GM12878 (cell line): ENCODE results near the gene GNB5. TPM values are rescaled to one million over a fixed set of nuclear protein-coding genes. Genes with fewer than 3 reads are reported as not detected.

Source experiments
- ATAC-seq: fragments of 200-7000 bp; cut with Tn5 transposase; 3 replicates; pipeline ENCODE4 v1.9.1; 2020; ENCODE audit warnings: mild to moderate bottlenecking, moderate library complexity
- BruUV-seq: library from RNA; stranded (reverse); fragments of 400-500 nt; replicated peaks from 2 replicates; lab custom pipeline; 2021; lab: Mats Ljungman, UMichigan
- CTCF ChIA-PET: fragments of 300-600 bp; sonication (Branson Sonifier 250); formaldehyde crosslinking; extraction: SDS; loops from one replicate; lab custom pipeline; 2021; ENCODE audit warnings: inconsistent platforms; lab: Yijun Ruan, JAX
- POLR2A ChIA-PET: fragments of 350-600 bp; formaldehyde crosslinking; extraction: SDS; loops from one replicate; lab custom pipeline; 2021; ENCODE audit warnings: inconsistent platforms; lab: Charles Lee
- RAD21 ChIA-PET: fragments of 300-600 bp; sonication (Branson Sonifier 250); formaldehyde crosslinking; loops from one replicate; lab custom pipeline; 2023; ENCODE audit warnings: antibody characterized with exemption; ENCODE audit not compliant: unreplicated experiment; lab: Charles Lee
- SMC1A ChIA-PET: fragments of 300-600 bp; sonication (Branson Sonifier 250); formaldehyde crosslinking; loops from one replicate; lab custom pipeline; 2023; ENCODE audit not compliant: unreplicated experiment, uncharacterized antibody; lab: Charles Lee
- DNase-seq: peaks from one replicate; pipeline ENCODE4 v3.0.0-alpha.2; 2011; ENCODE audit warnings: low read depth, low spot score
- FAIRE-seq: peaks from 3 replicates; lab custom pipeline; 2011; peaks lifted over from hg19 to GRCh38; lab: Jason Lieb, UNC
- H2AFZ ChIP-seq: 2 replicates; pipeline ENCODE4 v1.6.0; 2011; ENCODE audit warnings: low read depth, low read length, control low read depth; ENCODE audit not compliant: control insufficient read depth
- H3K27ac ChIP-seq: 2 replicates; pipeline ENCODE4 v1.5.1; 2011; ENCODE audit warnings: control low read depth; ENCODE audit not compliant: control insufficient read depth, insufficient read depth
- H3K27me3 ChIP-seq, 2 experiments: replicated peaks in 1 of 2; 2 replicates each; pipeline versions ENCODE4 v1.6.0 to v1.6.1; 2011; ENCODE audit warnings: low read length in 1 of 2; ENCODE audit not compliant: control insufficient read depth in 2 of 2, insufficient read depth in 2 of 2
- H3K36me3 ChIP-seq, 2 experiments: 2 replicates each; pipeline ENCODE4 v1.5.1; 2011; ENCODE audit warnings: low read length in 1 of 2; ENCODE audit not compliant: control insufficient read depth in 2 of 2, insufficient read depth in 2 of 2
- H3K4me1 ChIP-seq: 2 replicates; pipeline ENCODE4 v1.6.1; 2011; ENCODE audit warnings: mild to moderate bottlenecking, low read length, moderate library complexity, mixed read lengths; ENCODE audit not compliant: control insufficient read depth, insufficient read depth
- H3K4me2 ChIP-seq: 2 replicates; pipeline ENCODE4 v1.6.0; 2011; ENCODE audit warnings: control low read depth; ENCODE audit not compliant: control insufficient read depth, insufficient read depth
- H3K4me3 ChIP-seq: fragments of 200-600 bp; sonication (generic); 2 replicates; pipeline ENCODE4 v1.5.1; 2016
- H3K79me2 ChIP-seq: 2 replicates; pipeline ENCODE4 v1.6.0; 2011; ENCODE audit warnings: low read length; ENCODE audit not compliant: control insufficient read depth, insufficient read depth
- H3K9ac ChIP-seq: 2 replicates; pipeline ENCODE4 v1.8.0; 2011; ENCODE audit warnings: low read length, control low read depth, mixed read lengths; ENCODE audit not compliant: control insufficient read depth, insufficient read depth
- H3K9me3 ChIP-seq: replicated peaks from 3 replicates; pipeline ENCODE4 v1.5.1; 2011; ENCODE audit warnings: mild to moderate bottlenecking, low read length; ENCODE audit not compliant: control insufficient read depth, insufficient read depth
- H4K20me1 ChIP-seq: 2 replicates; pipeline ENCODE4 v1.6.0; 2011; ENCODE audit not compliant: control insufficient read depth, insufficient read depth
- ASH2L ChIP-seq: fragments of 300-600, 200-600 bp; sonication (generic); IDR thresholded peaks from 2 replicates; pipeline ENCODE4 v1.6.1; 2017; ENCODE audit warnings: low read depth, mild to moderate bottlenecking, borderline replicate concordance
- CHD2 ChIP-seq: IDR thresholded peaks from 2 replicates; pipeline ENCODE4 v1.6.1; 2011; ENCODE audit warnings: low read depth, low read length, improper control_type of control experiment, borderline replicate concordance
- CREB1 ChIP-seq: IDR thresholded peaks from 2 replicates; pipeline ENCODE4 v1.6.1; 2012; ENCODE audit warnings: low read depth, mild to moderate bottlenecking, inconsistent platforms
- CREM ChIP-seq: IDR thresholded peaks from 2 replicates; pipeline ENCODE4 v1.6.1; 2014; ENCODE audit warnings: antibody characterized with exemption, low read depth
- CTCF ChIP-seq, 3 experiments: IDR thresholded peaks in 2 of 3; conservative IDR thresholded peaks in 1 of 3; 2 replicates each; pipeline ENCODE4 v1.5.1; 2011; ENCODE audit warnings: low read depth in 3 of 3, low read length in 3 of 3, mild to moderate bottlenecking in 3 of 3, control low read depth in 2 of 3, moderate library complexity in 2 of 3, inconsistent platforms in 1 of 3, mixed read lengths in 1 of 3; ENCODE audit not compliant: control insufficient read depth in 2 of 3, insufficient read depth in 1 of 3; ENCODE audit errors: extremely low read depth in 1 of 3
- EED ChIP-seq: sonication (generic); IDR thresholded peaks from 2 replicates; pipeline ENCODE4 v1.6.1; 2016; ENCODE audit warnings: antibody characterized with exemption, low read depth
- FOXM1 ChIP-seq: IDR thresholded peaks from 2 replicates; pipeline ENCODE4 v1.6.1; 2012; ENCODE audit warnings: low read depth, mild to moderate bottlenecking, inconsistent platforms, low read length, moderate library complexity
- HDGF ChIP-seq: fragments of 450-650 bp; IDR thresholded peaks from 2 replicates; pipeline ENCODE4 v1.6.1; 2016; ENCODE audit warnings: antibody characterized with exemption
- IKZF1 ChIP-seq: fragments of 450-650 bp; conservative IDR thresholded peaks from 2 replicates; pipeline ENCODE4 v1.6.1; 2017; ENCODE audit warnings: antibody characterized with exemption, mild to moderate bottlenecking
- IKZF2 ChIP-seq, 2 experiments: fragments of 450-650 bp; IDR thresholded peaks; 2 replicates each; pipeline ENCODE4 v1.6.1; 2017; ENCODE audit warnings: mild to moderate bottlenecking in 2 of 2, moderate library complexity in 2 of 2
- PAX8 ChIP-seq: fragments of 450-650 bp; IDR thresholded peaks from 2 replicates; pipeline ENCODE4 v1.6.1; 2017; ENCODE audit warnings: mild to moderate bottlenecking, moderate library complexity
- POLR2A ChIP-seq: IDR thresholded peaks from 2 replicates; pipeline ENCODE4 v1.6.1; 2011; ENCODE audit warnings: low read depth, mild to moderate bottlenecking, low read length
- RCOR1 ChIP-seq: conservative IDR thresholded peaks from 2 replicates; pipeline ENCODE4 v1.6.1; 2012; ENCODE audit warnings: low read depth, low read length, improper control_type of control experiment
- SMARCA5 ChIP-seq: fragments of 450-650 bp; IDR thresholded peaks from 2 replicates; pipeline ENCODE4 v1.6.1; 2017; ENCODE audit warnings: mild to moderate bottlenecking
- SPI1 ChIP-seq: IDR thresholded peaks from 2 replicates; pipeline ENCODE4 v1.6.1; 2011; ENCODE audit warnings: low read depth, mild to moderate bottlenecking, low read length, moderate library complexity, borderline replicate concordance; ENCODE audit not compliant: insufficient read depth
- WGBS: methylation state at CpG from one replicate; pipeline ENCODE4 v1.1.6; 2016; ENCODE audit warnings: low lambda C conversion rate; ENCODE audit not compliant: insufficient replicate concordance, insufficient coverage; ENCODE audit errors: missing lambda C conversion rate; 5-methylcytosine and 5-hydroxymethylcytosine counted together
- in situ Hi-C: fragments of 300-500 bp; cut with MboI; formaldehyde crosslinking; loops from 9 replicates; pipeline ENCODE4 v1.14.3; 2018; ENCODE audit warnings: mixed read lengths
- intact Hi-C: fragments of 100-400 bp; cut with micrococcal nuclease; formaldehyde crosslinking; loops from one replicate; pipeline ENCODE4 v1.14.2; 2022; ENCODE audit not compliant: unreplicated experiment
- polyA plus RNA-seq, 11 experiments: library from polyadenylated mRNA; depleted of rRNA in 4 of 11; unstranded in 6 of 11; stranded (reverse) in 5 of 11; fragments of >200 nt; fragmentation: Nextera tagmentation in 4 of 11; fragmentation: Illumina TruSeq in 1 of 11; extraction: Ambion mirVana in 4 of 11; extraction: Trizol in 1 of 11; gene quantifications; 1 replicate in 1 of 11; 2 replicates in 10 of 11; pipeline versions ENCODE4 v1.2.1 to v1.2.3, GENCODE V29; 2011 to 2016; ENCODE audit warnings: inconsistent platforms in 2 of 11, missing spikeins in 2 of 11, low read depth in 1 of 11
- total RNA-seq, 4 experiments: library from RNA; depleted of rRNA in 3 of 4; stranded (reverse); fragments of >200 nt in 3 of 4; fragmentation: Illumina TruSeq in 1 of 4; extraction: Trizol in 1 of 4; gene quantifications; 2 replicates each; pipeline versions ENCODE4 v1.2.1 to v1.2.3, GENCODE V29; 2013 to 2021
- TF ChIP-seq, protein P1 (sequence below): fragments of 450-650 bp; IDR thresholded peaks from 2 replicates; pipeline ENCODE4 v1.6.1; 2017; ENCODE audit warnings: mild to moderate bottlenecking, moderate library complexity

Gene GNB5
- total and polyA plus RNA-seq, 10 of the 15 experiments (the other 5 are each of a cell fraction or from before 2014, with no cell fraction given) = 2.4 to 25.9 (median 15.2) TPM

- Histone ChIP-seq H3K27me3 (no peaks in the 10 kb centered on the region), H3K4me3 (no peak overlapping the region), H3K36me3 (no peaks in the 10 kb centered on the region), H3K4me1 (peaks cover 15% of the 10 kb centered on the region), H3K9ac (peak overlapping the region; percentile 56), H4K20me1 (no peaks in the 10 kb centered on the region), H3K9me3 (no peaks in the 10 kb centered on the region), H3K4me2 (peak overlapping the region; percentile 69), H3K27ac (no peak overlapping the region), H3K79me2 (peaks cover 18% of the 10 kb centered on the region), H2AFZ (peak overlapping the region; percentile 54)
- BruUV-seq = no TSS peak
- DNase-seq (peak; percentile 93), FAIRE-seq (peak; percentile 86), ATAC-seq (peak; percentile 51)
- ChIA-PET SMC1A (interaction anchor here (0.6 to 12.5 kb wide), 7 partner anchors 10 to 94 kb away, joined by 3 to 272 read pairs (median 68); partner anchors contain the start of gene BCL2L10), RAD21 (interaction anchor here (0.9 to 8.6 kb wide), 4 partner anchors 11 to 95 kb away, joined by 3 to 170 read pairs (median 66); partner anchors contain the start of gene BCL2L10), POLR2A (interaction anchor here (0.8 to 8.1 kb wide), 10 partner anchors 7 to 95 kb away, joined by 3 to 151 read pairs (median 5); partner anchors contain the start of gene BCL2L10), CTCF (interaction anchor here (1.0 to 17.4 kb wide), 4 partner anchors 8 to 95 kb away, joined by 5 to 251 read pairs (median 45); no protein-coding TSS in a partner anchor)
- WGBS = 56% methylated on average over 16 of the region's 16 CpGs
- intact Hi-C loops = loop anchor here (1.0 to 10.0 kb wide), 4 partner anchors 8 to 367 kb away; partner anchors contain the start of gene LYSMD2
- in situ Hi-C loops = no loop called here
- TF ChIP-seq FOXM1 = peak; percentile 49; the same call in 1 of the 2 replicates
- peak; percentile 71 for TF ChIP-seq EED
- peak; percentile 60; the same call in 1 of the 2 replicates for TF ChIP-seq PAX8
- 0 out of 2 replicates have a peak, but pooled peaks have one; percentile 29 for TF ChIP-seq RCOR1
- TF ChIP-seq CREM = peak; percentile 37; the same call in 1 of the 2 replicates
- TF ChIP-seq ASH2L = no peak
- TF ChIP-seq, protein P1, sequence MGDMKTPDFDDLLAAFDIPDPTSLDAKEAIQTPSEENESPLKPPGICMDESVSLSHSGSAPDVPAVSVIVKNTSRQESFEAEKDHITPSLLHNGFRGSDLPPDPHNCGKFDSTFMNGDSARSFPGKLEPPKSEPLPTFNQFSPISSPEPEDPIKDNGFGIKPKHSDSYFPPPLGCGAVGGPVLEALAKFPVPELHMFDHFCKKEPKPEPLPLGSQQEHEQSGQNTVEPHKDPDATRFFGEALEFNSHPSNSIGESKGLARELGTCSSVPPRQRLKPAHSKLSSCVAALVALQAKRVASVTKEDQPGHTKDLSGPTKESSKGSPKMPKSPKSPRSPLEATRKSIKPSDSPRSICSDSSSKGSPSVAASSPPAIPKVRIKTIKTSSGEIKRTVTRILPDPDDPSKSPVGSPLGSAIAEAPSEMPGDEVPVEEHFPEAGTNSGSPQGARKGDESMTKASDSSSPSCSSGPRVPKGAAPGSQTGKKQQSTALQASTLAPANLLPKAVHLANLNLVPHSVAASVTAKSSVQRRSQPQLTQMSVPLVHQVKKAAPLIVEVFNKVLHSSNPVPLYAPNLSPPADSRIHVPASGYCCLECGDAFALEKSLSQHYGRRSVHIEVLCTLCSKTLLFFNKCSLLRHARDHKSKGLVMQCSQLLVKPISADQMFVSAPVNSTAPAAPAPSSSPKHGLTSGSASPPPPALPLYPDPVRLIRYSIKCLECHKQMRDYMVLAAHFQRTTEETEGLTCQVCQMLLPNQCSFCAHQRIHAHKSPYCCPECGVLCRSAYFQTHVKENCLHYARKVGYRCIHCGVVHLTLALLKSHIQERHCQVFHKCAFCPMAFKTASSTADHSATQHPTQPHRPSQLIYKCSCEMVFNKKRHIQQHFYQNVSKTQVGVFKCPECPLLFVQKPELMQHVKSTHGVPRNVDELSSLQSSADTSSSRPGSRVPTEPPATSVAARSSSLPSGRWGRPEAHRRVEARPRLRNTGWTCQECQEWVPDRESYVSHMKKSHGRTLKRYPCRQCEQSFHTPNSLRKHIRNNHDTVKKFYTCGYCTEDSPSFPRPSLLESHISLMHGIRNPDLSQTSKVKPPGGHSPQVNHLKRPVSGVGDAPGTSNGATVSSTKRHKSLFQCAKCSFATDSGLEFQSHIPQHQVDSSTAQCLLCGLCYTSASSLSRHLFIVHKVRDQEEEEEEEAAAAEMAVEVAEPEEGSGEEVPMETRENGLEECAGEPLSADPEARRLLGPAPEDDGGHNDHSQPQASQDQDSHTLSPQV = peak; percentile 94
- TF ChIP-seq HDGF = no peak
- TF ChIP-seq CHD2 = peak; percentile 53
- no peak for TF ChIP-seq CREB1
- TF ChIP-seq IKZF2 (IDR thresholded peaks at IDR 0.05) = peak; percentile 91 to 95
- TF ChIP-seq CTCF (IDR thresholded peaks at IDR 0.05 in 2 of 3, conservative IDR thresholded peaks at IDR 0.05 in 1 of 3; ENCODE audit: control insufficient read depth in 2 of 3, extremely low read depth in 1 of 3, insufficient read depth in 1 of 3, low read depth in 3 of 3, low read length in 3 of 3) = no peak
- peak; percentile 90 for TF ChIP-seq IKZF1
- peak; percentile 100 for TF ChIP-seq SPI1
- 0 out of 2 replicates have a peak, but pooled peaks have one; percentile 65 for TF ChIP-seq SMARCA5
- TF ChIP-seq POLR2A = no peak
These were observed 89.5 kb downstream of the GNB5 start for GRCh38 chr15:52101542-52102323.
